ENCODE data around the gene L1TD1.
"Not testable (repeated sequence)": the region's sequence is repeated elsewhere in the genome, so short reads cannot be mapped to it uniquely, and the experiment has no call there.

L1TD1 gene

DNA sequence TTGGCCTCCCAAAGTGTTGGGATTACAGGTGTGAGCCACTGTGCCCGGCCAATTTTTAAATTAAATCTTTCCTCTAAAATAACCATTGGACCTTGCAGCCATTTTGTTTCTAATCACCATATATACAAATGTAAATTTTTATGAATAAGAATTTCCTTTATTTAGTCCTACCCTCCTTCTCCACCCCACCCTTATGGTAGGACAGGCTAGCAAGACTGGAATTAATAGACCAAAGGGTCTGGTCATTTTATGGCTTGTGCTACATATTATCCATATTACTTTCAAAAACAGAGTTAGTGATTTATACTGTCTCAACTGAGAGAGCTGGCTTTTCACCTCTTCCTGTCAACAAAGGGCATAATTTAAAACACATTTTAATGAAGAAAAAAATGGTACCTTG, 26.5 kb downstream of the L1TD1 start:
- no peak overlapping the region for H3K4me3 ChIP-seq (ENCODE audit: low read length)
- no peak for TF ChIP-seq ZNF274 (IDR thresholded peaks at IDR 0.05; ENCODE audit: low read depth, low read length)

DNA sequence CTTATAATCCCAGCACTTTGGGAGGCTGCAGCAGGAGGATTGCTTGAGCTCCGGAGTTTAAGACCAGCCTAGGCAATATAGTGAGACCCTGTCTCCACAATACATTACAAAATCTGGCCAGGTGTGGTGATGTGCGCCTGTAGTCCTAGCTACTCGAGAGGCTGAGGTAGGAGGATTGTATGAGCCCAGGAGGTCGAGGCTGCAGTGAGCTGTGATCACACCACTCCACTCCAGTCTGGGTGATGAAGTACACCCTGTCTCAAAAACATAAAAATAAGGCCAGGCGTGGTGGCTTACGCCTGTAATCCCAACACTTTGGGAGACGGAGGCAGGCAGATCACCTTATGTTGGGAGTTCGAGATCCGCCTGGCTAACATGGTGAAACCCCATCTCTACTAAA, 27.7 kb downstream of the L1TD1 start:
- no peak for TF ChIP-seq ZNF274 (IDR thresholded peaks at IDR 0.05; ENCODE audit: low read depth, low read length)
- H3K4me3 ChIP-seq (ENCODE audit: low read length): no peak overlapping the region

DNA sequence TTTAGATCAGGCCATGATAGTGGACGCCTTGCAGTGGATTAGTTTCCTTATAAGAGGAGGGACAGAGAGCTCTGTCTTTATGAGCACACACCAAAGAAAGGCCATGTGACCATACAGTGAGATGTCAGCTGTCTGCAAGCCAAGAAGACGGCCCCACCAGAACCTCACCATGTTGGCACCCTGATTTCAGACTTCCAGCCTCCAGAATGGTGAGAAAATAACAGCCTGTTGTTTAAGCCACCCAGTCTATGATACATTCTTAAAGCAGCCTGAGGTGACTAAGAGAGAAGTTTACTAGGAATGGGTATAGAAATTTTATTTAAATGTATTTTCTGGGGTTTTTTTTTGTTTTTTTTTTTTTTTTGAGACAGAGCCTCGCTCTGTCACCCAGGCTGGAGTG, 29.5 kb downstream of the L1TD1 start:
- no peak for TF ChIP-seq ZNF274 (IDR thresholded peaks at IDR 0.05; ENCODE audit: low read depth, low read length)
- no peak overlapping the region for H3K4me3 ChIP-seq (ENCODE audit: low read length)

DNA sequence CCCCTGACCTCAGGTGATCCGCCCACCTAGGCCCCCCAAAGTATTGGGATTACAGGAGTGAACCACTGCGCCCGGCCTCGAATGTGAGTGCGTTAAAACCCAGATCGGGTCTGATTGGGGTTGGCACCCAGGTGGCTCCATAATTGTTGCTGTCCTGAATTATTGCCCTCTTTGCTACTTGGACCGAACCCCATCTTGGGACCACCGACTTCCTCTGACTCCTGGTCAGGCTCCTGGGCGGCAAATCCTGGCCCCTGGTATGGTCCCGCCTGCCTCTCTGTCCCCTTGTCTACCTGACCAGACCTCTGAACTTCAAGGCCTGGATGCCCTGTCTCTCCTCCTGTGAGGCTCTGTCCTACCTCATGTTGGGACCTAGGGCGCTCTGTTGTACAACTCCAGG, 32.8 kb downstream of the L1TD1 start:
- H3K4me3 ChIP-seq (ENCODE audit: low read length): no peak overlapping the region
- no peak for TF ChIP-seq ZNF274 (IDR thresholded peaks at IDR 0.05; ENCODE audit: low read depth, low read length)

DNA sequence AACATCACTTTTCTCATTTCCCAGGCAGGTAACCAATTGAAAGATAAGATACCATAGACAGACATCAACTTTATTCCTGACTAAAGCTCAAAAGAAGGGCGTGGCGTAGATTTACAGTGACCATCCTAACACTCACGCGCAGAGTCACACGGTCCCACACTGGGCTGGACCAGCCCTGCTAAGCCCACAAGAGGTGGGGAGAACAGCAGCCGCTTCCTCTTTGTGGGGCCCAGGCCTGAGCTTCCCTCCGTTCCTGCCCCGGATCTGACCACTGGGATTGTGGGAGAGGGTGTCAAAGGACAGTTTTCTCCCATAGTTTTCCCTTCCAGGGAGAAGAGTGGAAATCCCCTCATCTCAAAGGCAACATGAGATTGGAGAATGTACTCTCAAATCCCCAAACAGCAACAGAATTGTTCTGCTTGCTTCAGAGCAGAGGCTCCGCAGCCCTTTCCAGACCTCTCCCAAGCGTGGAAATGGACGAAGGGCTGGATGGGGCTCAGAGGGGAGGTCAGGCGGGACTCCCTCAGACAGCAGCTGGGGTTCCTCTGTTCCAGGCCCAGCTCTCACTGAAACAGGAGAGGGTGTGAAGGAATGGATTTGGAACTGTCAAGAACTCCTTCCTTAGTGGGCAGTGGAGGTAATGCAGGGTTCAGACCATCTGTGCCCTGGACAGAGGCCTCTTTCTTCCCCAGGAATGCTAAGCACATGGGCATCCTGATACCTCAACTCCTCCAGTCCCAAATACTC, 33.7 kb downstream of the L1TD1 start:
- H3K4me3 ChIP-seq (ENCODE audit: low read length): no peak overlapping the region
- TF ChIP-seq ZNF274 (IDR thresholded peaks at IDR 0.05; ENCODE audit: low read depth, low read length): no peak

DNA sequence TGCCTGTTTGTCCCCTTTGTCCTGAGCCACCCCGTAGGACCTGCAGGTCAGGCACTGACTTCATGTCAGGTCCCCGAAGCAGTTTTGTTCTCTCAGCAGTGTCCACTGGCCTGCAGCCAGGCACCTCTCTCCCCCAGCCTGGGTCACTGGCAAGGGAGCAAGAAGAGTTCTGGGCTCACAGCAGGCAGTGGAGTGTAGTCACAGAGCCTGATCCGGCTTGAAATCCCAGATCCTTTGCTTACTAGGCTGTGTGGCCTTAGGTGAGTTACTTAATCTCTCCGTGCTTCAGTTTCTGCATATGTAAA, 34.2 kb downstream of the L1TD1 start:
- no peak overlapping the region for H3K4me3 ChIP-seq (ENCODE audit: low read length)
- no peak for TF ChIP-seq ZNF274 (IDR thresholded peaks at IDR 0.05; ENCODE audit: low read depth, low read length)

DNA sequence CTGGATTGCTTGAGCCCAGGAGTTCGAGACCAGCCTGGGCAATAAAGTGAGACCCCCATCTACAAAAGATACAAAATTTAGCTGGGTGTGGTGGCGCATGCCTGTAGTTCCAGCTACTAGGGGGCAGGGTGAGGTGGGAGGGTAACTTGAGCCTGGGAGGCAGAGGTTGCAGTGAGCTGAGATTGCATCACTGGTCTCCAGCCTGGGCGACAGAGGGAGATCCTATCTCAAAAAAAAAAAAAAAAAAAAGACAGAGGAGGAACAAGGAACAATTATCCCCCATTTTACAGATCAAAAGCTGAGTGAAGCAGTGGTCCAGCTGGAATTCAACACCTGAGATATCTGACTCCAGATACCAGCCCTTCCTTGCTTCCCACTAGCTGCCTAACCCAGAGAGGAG, 34.8 kb downstream of the L1TD1 start:
- H3K4me3 ChIP-seq (ENCODE audit: low read length): no peak overlapping the region
- no peak for TF ChIP-seq ZNF274 (IDR thresholded peaks at IDR 0.05; ENCODE audit: low read depth, low read length)

- H3K4me3 ChIP-seq (ENCODE audit: low read length): no peak overlapping the region
- no peak for TF ChIP-seq ZNF274 (IDR thresholded peaks at IDR 0.05; ENCODE audit: low read depth, low read length)
These were observed 35.3 kb downstream of the L1TD1 start for GRCh38 chr1:62229932-62230331.

DNA sequence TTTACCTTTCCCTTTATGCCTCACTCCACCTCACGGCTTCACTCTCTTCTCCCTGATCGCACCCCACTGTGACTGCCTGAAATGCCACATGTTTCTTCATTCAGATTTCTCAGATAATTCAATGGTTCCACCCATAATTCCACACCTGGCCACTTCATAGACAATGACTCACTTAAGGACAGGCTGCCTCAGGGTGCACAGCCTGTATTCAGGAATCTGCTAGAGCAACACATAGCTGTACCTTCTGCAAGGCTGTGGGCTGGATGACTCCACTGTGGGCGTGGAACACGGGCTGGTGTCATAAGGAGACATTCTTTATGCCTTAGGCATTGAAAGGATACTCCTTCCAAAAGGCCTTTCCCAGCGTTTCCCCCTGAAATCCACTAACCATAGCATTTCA, 36.1 kb downstream of the L1TD1 start:
- TF ChIP-seq ZNF274 (IDR thresholded peaks at IDR 0.05; ENCODE audit: low read depth, low read length): no peak
- H3K4me3 ChIP-seq (ENCODE audit: low read length): no peak overlapping the region

GRCh38 chr1:62232871-62233278, 38.2 kb downstream of the L1TD1 start:
- no peak overlapping the region for H3K4me3 ChIP-seq (ENCODE audit: low read length)
- no peak for TF ChIP-seq ZNF274 (IDR thresholded peaks at IDR 0.05; ENCODE audit: low read depth, low read length)

DNA sequence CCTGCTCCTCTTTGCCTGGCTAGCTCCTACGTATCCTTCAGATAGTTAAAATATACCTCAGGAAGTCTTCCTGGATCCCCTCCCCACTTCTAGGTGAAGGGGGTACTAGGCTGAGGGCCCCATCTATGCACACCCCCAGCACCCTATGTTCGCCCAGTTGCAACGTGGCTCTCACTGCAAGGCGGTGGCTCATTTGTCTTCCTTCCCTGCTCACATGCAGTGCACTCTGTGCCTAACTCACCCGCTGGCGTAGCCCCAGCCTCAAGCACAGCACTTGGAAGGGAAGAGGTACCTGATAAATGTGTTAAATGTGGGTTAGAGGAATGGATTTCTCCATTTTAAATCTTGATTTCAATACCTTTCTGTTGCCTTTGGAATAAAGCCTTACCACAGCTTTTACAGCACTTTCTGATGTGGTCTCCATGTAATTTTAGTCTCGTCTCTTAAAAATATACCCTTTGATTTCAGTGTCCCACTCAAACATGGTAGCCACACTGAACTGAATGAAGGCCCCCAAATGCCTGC, 39.3 kb downstream of the L1TD1 start:
- no peak for TF ChIP-seq ZNF274 (IDR thresholded peaks at IDR 0.05; ENCODE audit: low read depth, low read length)
- no peak overlapping the region for H3K4me3 ChIP-seq (ENCODE audit: low read length)

GRCh38 chr1:62234688-62235087, 40.0 kb downstream of the L1TD1 start:
- no peak overlapping the region for H3K4me3 ChIP-seq (ENCODE audit: low read length)
- TF ChIP-seq ZNF274 (IDR thresholded peaks at IDR 0.05; ENCODE audit: low read depth, low read length): no peak

DNA sequence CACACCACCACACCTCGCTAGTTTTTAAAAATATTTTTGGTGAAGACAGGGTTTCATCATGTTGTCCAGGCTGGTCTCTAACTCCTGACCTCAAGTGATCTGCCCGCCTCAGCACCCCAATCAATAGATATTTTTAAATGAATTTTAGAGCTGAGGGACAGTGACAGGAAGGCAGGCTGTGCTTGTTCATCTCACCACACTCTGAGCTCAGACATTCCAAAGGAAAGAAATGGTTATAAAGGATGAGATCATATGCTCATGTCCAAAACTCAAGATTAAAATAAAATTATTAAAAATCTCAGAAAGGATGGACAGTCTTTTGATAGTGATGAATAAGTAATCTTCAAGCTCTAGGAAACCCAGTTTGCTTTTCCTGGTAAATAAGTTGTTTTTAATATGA, 40.9 kb downstream of the L1TD1 start:
- TF ChIP-seq ZNF274 (IDR thresholded peaks at IDR 0.05; ENCODE audit: low read depth, low read length): no peak
- no peak overlapping the region for H3K4me3 ChIP-seq (ENCODE audit: low read length)

DNA sequence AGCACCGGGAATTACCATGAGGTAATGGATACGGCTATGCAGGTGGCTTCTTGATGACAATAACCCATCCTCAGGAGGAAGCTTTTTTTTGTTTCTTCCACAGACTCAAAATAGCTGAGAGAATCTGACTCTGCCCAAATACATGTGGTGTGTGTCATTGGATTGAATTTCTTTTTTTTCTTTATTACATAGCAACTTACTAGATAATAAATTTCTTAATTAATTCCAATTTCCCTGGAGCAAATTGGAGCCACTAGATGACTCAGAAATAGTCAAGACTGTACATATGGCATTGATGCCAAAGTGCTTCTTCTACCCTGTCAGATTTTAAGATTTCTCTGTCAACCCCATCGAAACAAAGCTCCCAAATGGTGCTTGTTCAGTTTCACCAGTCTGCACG, 42.7 kb downstream of the L1TD1 start:
- no peak overlapping the region for H3K4me3 ChIP-seq (ENCODE audit: low read length)
- TF ChIP-seq ZNF274 (IDR thresholded peaks at IDR 0.05; ENCODE audit: low read depth, low read length): no peak

DNA sequence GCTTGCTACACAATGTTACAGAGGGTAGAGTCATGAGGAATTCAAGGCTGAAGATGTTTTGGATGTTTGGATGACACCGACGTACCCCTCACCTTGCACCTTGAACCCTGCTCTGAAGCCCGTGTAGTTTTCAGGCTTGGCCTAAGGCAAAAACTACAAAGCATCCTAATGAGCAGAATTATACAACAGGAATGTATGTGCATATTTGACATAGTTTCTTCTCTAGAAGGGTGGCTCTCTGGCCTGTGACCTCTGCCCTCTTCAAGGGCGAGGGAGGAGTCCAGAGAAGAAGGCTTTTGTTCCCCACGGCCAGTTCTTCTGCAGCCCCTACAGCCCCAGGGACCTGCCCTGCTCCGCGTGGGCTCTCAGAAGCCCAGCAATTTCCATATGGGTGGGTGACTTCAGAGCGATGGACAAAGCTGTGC, 43.3 kb downstream of the L1TD1 start:
- no peak for TF ChIP-seq ZNF274 (IDR thresholded peaks at IDR 0.05; ENCODE audit: low read depth, low read length)
- H3K4me3 ChIP-seq (ENCODE audit: low read length): no peak overlapping the region

- H3K4me3 ChIP-seq (ENCODE audit: low read length): no peak overlapping the region
- no peak for TF ChIP-seq ZNF274 (IDR thresholded peaks at IDR 0.05; ENCODE audit: low read depth, low read length)
These were observed 43.9 kb downstream of the L1TD1 start for GRCh38 chr1:62238507-62238906.

DNA sequence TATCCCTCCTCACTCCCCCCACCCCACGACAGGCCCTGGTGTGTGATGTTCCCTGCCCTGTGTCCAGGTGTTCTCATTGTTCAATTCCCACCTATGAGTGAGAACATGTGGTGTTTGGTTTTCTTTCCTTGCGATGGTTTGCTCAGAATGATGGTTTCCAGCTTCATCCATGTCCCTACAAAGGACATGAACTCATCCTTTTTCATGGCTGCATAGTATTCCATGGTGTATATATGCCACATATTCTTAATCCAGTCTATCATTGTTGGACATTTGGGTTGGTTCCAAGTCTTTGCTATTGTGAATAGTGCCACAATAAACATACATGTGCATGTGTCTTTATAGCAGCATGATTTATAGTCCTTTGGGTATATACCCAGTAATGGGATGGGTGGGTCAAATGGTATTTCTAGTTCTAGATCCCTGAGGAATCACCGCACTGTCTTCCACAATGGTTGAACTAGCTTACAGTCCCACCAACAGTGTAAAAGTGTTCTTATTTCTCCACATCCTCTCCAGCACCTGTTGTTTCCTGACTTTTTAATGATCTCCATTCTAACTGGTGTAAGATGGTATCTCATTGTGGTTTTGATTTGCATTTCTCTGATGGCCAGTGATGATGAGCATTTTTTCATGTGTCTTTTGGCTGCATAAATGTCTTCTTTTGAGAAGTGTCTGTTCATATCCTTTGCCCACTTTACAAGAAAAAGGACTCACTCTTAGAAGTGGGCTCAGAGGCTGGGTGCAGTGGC, 45.2 kb downstream of the L1TD1 start:
- not testable (repeated sequence) for H3K4me3 ChIP-seq (ENCODE audit: low read length)
